ENCODE results near the gene ESR1.

Gene ESR1

DNA sequence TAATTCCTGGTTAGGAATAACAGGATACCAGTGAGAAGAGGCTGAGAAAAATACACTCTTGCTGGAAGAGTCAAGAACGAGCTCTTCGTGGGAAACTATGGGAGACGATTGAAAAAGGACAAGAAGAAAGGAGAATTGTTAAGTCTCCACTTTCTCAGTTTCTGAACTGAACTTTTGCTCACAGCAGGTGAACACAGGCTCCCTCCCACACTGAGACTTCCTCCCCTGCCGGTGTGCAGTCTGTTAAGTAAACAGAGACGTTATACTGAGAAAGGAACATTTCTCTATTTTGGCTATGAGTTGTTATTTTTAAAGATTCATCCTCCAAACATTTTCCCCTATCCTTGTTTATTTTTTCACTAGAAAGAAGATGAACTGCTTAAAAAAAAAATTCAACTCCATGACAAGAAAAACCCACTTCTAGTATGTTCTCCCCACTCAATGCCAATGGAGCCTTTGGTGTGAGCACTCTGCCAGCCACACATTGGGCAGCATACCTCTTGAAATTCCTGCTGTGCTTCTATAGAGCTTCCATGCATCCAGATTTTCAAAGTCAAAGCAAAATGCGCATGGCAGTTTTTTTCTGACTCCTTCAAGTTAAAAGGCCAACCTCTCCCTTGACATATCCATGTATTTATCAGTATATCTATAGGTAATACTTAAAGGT, 250.5 kb downstream of the ESR1 start:
- H3K4me3 ChIP-seq (ENCODE audit: low read length), result no peak overlapping the region
- no peak for DNase-seq
- no peak overlapping the region for H3K23ac ChIP-seq (ENCODE audit: low read length)
- H2BK15ac ChIP-seq (replicated peaks; ENCODE audit: low read depth), result no peak overlapping the region
- no peak overlapping the region for H2BK5ac ChIP-seq (ENCODE audit: low read length)
- no peaks in the 10 kb centered on the region for H3K79me2 ChIP-seq (ENCODE audit: control insufficient read depth, insufficient read depth, low read length)
- H2BK120ac ChIP-seq (ENCODE audit: low read depth, low read length), result no peak overlapping the region
- H3K18ac ChIP-seq (ENCODE audit: low read length), result no peak overlapping the region
- H3K4me2 ChIP-seq (ENCODE audit: low read length), result no peak overlapping the region
- H3K79me1 ChIP-seq (ENCODE audit: low read length), result no peaks in the 10 kb centered on the region
- H3K9ac ChIP-seq (ENCODE audit: low read length), result no peak overlapping the region
- no peak overlapping the region for H3K56ac ChIP-seq (ENCODE audit: low read length)
- H3K27ac ChIP-seq (ENCODE audit: low read depth, low read length), result no peak overlapping the region
- H3K36me3 ChIP-seq (ENCODE audit: control insufficient read depth, insufficient read depth, low read length), result no peaks in the 10 kb centered on the region
- no peak overlapping the region for H3K4ac ChIP-seq (ENCODE audit: low read depth, low read length)
- WGBS (ENCODE audit: extremely low coverage, insufficient coverage, low lambda C conversion rate), result no CpG with 5 or more reads among the region's 6 CpGs
- H4K5ac ChIP-seq (ENCODE audit: low read length), result no peak overlapping the region
- H3K4me1 ChIP-seq (ENCODE audit: control insufficient read depth, low read depth, low read length), result no peaks in the 10 kb centered on the region
- no peaks in the 10 kb centered on the region for H3K27me3 ChIP-seq (ENCODE audit: insufficient read depth, low read length, poor library complexity)
- H2AK5ac ChIP-seq (ENCODE audit: low read length), result no peak overlapping the region
- H4K8ac ChIP-seq (ENCODE audit: low read depth, low read length), result no peak overlapping the region

GRCh38 chr6:152059909-152060308, 252.4 kb downstream of the ESR1 start:
- Histone ChIP-seq H2AK5ac (ENCODE audit: low read length) (no peak overlapping the region), H3K18ac (ENCODE audit: low read length) (no peak overlapping the region), H4K5ac (ENCODE audit: low read length) (no peak overlapping the region), H3K79me1 (ENCODE audit: low read length) (no peaks in the 10 kb centered on the region), H3K9ac (ENCODE audit: low read length) (no peak overlapping the region), H3K79me2 (ENCODE audit: control insufficient read depth, insufficient read depth, low read length) (no peaks in the 10 kb centered on the region), H3K4me3 (ENCODE audit: low read length) (no peak overlapping the region), H3K56ac (ENCODE audit: low read length) (no peak overlapping the region), H2BK120ac (ENCODE audit: low read depth, low read length) (no peak overlapping the region), H3K27ac (ENCODE audit: low read depth, low read length) (no peak overlapping the region), H3K4ac (ENCODE audit: low read depth, low read length) (no peak overlapping the region), H3K23ac (ENCODE audit: low read length) (no peak overlapping the region), H3K36me3 (ENCODE audit: control insufficient read depth, insufficient read depth, low read length) (no peaks in the 10 kb centered on the region), H2BK15ac (replicated peaks; ENCODE audit: low read depth) (no peak overlapping the region), H4K8ac (ENCODE audit: low read depth, low read length) (no peak overlapping the region), H3K4me2 (ENCODE audit: low read length) (no peak overlapping the region), H3K4me1 (ENCODE audit: control insufficient read depth, low read depth, low read length) (no peaks in the 10 kb centered on the region), H2BK5ac (ENCODE audit: low read length) (no peak overlapping the region), H3K27me3 (ENCODE audit: insufficient read depth, low read length, poor library complexity) (no peaks in the 10 kb centered on the region)
- WGBS (ENCODE audit: extremely low coverage, insufficient coverage, low lambda C conversion rate), result 100% methylated on average over 1 of the region's 2 CpGs
- DNase-seq, result no peak

DNA sequence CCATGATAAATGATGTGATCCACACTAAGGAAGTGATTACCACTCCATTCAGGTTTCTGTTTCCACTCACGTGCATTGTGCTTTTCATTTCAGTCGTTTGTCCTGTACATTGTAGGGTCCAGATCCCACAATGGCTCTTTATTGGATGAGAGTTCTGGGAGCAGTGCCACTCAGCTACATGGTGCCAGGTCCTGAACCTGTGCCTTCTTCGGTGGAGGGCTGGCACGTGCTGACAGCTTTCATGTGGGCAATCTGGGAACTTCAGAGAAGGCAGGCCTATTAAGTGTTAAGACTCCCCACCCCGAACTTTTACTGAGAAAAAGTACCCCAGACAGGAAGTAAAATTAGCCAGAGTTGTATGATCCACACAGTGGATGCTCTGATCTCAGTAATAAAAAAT, 255.0 kb downstream of the ESR1 start:
- DNase-seq, result no peak
- no peak overlapping the region for H2BK120ac ChIP-seq (ENCODE audit: low read depth, low read length)

GRCh38 chr6:152063170-152063921, 255.9 kb downstream of the ESR1 start:
- Histone ChIP-seq H4K5ac (ENCODE audit: low read length) (no peak overlapping the region), H3K4me1 (ENCODE audit: control insufficient read depth, low read depth, low read length) (no peaks in the 10 kb centered on the region), H3K18ac (ENCODE audit: low read length) (no peak overlapping the region), H3K27ac (ENCODE audit: low read depth, low read length) (no peak overlapping the region), H3K4me3 (ENCODE audit: low read length) (no peak overlapping the region), H3K23ac (ENCODE audit: low read length) (no peak overlapping the region), H2BK5ac (ENCODE audit: low read length) (no peak overlapping the region), H3K4me2 (ENCODE audit: low read length) (no peak overlapping the region), H2BK15ac (replicated peaks; ENCODE audit: low read depth) (no peak overlapping the region), H3K27me3 (ENCODE audit: insufficient read depth, low read length, poor library complexity) (no peaks in the 10 kb centered on the region), H3K79me1 (ENCODE audit: low read length) (no peaks in the 10 kb centered on the region), H3K4ac (ENCODE audit: low read depth, low read length) (no peak overlapping the region), H4K8ac (ENCODE audit: low read depth, low read length) (no peak overlapping the region), H3K56ac (ENCODE audit: low read length) (no peak overlapping the region), H3K9ac (ENCODE audit: low read length) (no peak overlapping the region), H3K36me3 (ENCODE audit: control insufficient read depth, insufficient read depth, low read length) (no peaks in the 10 kb centered on the region), H2BK120ac (ENCODE audit: low read depth, low read length) (no peak overlapping the region), H2AK5ac (ENCODE audit: low read length) (no peak overlapping the region), H3K79me2 (ENCODE audit: control insufficient read depth, insufficient read depth, low read length) (no peaks in the 10 kb centered on the region)
- no peak for DNase-seq
- WGBS (ENCODE audit: extremely low coverage, insufficient coverage, low lambda C conversion rate), result no CpG with 5 or more reads among the region's 10 CpGs

More for the DNA sequence above, 255.0 kb downstream of the ESR1 start:
- Histone ChIP-seq H3K27ac (ENCODE audit: low read depth, low read length) (no peak overlapping the region), H3K27me3 (ENCODE audit: insufficient read depth, low read length, poor library complexity) (no peaks in the 10 kb centered on the region), H2BK15ac (replicated peaks; ENCODE audit: low read depth) (no peak overlapping the region), H3K18ac (ENCODE audit: low read length) (no peak overlapping the region), H3K36me3 (ENCODE audit: control insufficient read depth, insufficient read depth, low read length) (no peaks in the 10 kb centered on the region), H2BK5ac (ENCODE audit: low read length) (no peak overlapping the region), H3K23ac (ENCODE audit: low read length) (no peak overlapping the region), H3K79me2 (ENCODE audit: control insufficient read depth, insufficient read depth, low read length) (no peaks in the 10 kb centered on the region), H3K4ac (ENCODE audit: low read depth, low read length) (no peak overlapping the region), H3K4me2 (ENCODE audit: low read length) (no peak overlapping the region), H4K8ac (ENCODE audit: low read depth, low read length) (no peak overlapping the region), H3K79me1 (ENCODE audit: low read length) (no peaks in the 10 kb centered on the region), H2AK5ac (ENCODE audit: low read length) (no peak overlapping the region), H3K4me3 (ENCODE audit: low read length) (no peak overlapping the region), H4K5ac (ENCODE audit: low read length) (no peak overlapping the region), H3K4me1 (ENCODE audit: control insufficient read depth, low read depth, low read length) (no peaks in the 10 kb centered on the region), H3K56ac (ENCODE audit: low read length) (no peak overlapping the region), H3K9ac (ENCODE audit: low read length) (no peak overlapping the region)
- no CpG with 5 or more reads among the region's 5 CpGs for WGBS (ENCODE audit: extremely low coverage, insufficient coverage, low lambda C conversion rate)

DNA sequence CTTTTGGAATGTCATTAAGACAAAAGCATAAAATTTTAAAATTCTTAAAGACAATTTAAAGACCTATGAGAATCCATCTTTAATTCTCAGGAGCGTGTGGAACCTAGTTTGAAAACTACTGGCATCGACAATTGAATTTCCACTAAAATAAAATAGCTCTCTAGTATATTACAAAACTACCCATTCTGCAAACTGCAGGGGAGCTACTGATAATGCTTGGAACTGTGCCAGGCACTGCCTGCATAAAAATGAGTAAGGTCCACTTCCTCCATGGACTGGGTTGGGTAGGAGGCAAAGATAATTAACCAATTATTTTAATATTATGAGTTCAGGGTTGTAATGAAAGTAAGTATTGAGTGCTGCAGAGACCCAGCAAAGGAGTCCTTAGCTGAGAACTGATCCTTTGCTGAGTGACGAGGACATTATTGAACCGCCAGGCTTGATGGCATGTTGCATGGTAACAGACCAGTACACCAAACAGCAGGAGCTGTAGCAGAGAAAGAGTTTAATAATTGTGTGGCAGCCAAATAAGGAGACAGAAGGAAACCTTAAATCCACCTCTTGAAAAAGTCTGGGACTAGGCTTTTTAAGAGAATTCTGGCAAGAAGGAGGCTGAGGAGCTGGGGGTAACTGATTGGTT, 261.3 kb downstream of the ESR1 start:
- Histone ChIP-seq H3K4me1 (ENCODE audit: control insufficient read depth, low read depth, low read length) (no peaks in the 10 kb centered on the region), H4K8ac (ENCODE audit: low read depth, low read length) (no peak overlapping the region), H2BK15ac (replicated peaks; ENCODE audit: low read depth) (no peak overlapping the region), H3K9ac (ENCODE audit: low read length) (no peak overlapping the region), H2BK120ac (ENCODE audit: low read depth, low read length) (no peak overlapping the region), H3K36me3 (ENCODE audit: control insufficient read depth, insufficient read depth, low read length) (no peaks in the 10 kb centered on the region), H3K4me2 (ENCODE audit: low read length) (no peak overlapping the region), H3K79me1 (ENCODE audit: low read length) (no peaks in the 10 kb centered on the region), H3K79me2 (ENCODE audit: control insufficient read depth, insufficient read depth, low read length) (no peaks in the 10 kb centered on the region), H3K4ac (ENCODE audit: low read depth, low read length) (no peak overlapping the region), H3K27ac (ENCODE audit: low read depth, low read length) (no peak overlapping the region), H4K5ac (ENCODE audit: low read length) (no peak overlapping the region), H3K56ac (ENCODE audit: low read length) (no peak overlapping the region), H3K18ac (ENCODE audit: low read length) (no peak overlapping the region), H3K4me3 (ENCODE audit: low read length) (no peak overlapping the region), H3K27me3 (ENCODE audit: insufficient read depth, low read length, poor library complexity) (no peaks in the 10 kb centered on the region), H3K23ac (ENCODE audit: low read length) (no peak overlapping the region), H2AK5ac (ENCODE audit: low read length) (no peak overlapping the region), H2BK5ac (ENCODE audit: low read length) (no peak overlapping the region)
- no CpG with 5 or more reads among the region's 4 CpGs for WGBS (ENCODE audit: extremely low coverage, insufficient coverage, low lambda C conversion rate)
- no peak for DNase-seq
